ENCODE measurements around the gene FREY1.

- TF ChIP-seq, protein P1, sequence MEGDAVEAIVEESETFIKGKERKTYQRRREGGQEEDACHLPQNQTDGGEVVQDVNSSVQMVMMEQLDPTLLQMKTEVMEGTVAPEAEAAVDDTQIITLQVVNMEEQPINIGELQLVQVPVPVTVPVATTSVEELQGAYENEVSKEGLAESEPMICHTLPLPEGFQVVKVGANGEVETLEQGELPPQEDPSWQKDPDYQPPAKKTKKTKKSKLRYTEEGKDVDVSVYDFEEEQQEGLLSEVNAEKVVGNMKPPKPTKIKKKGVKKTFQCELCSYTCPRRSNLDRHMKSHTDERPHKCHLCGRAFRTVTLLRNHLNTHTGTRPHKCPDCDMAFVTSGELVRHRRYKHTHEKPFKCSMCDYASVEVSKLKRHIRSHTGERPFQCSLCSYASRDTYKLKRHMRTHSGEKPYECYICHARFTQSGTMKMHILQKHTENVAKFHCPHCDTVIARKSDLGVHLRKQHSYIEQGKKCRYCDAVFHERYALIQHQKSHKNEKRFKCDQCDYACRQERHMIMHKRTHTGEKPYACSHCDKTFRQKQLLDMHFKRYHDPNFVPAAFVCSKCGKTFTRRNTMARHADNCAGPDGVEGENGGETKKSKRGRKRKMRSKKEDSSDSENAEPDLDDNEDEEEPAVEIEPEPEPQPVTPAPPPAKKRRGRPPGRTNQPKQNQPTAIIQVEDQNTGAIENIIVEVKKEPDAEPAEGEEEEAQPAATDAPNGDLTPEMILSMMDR (IDR thresholded peaks at IDR 0.05) = no peak
- TF ChIP-seq POLR2AphosphoS5 (IDR thresholded peaks at IDR 0.05; ENCODE audit: insufficient read depth in 1 of 2, low read depth in 1 of 2) = no peak
These were observed 34.2 kb upstream of the FREY1 start for GRCh38 chr11:45941285-45941684.
